Measurements from ENCODE around the gene KRT84.
A peak's percentile ranks its signal among the peaks of the same experiment; 100 is the strongest.

The KRT84 gene

GRCh38 chr12:52383331-52383730 is 2.1 kb downstream of the KRT84 start:
- DNase-seq, result no peak

- no peak for DNase-seq
Observed at GRCh38 chr12:52382854-52383253, 2.6 kb downstream of the KRT84 start.

GRCh38 chr12:52381206-52381605 is 4.2 kb downstream of the KRT84 start:
- no peak for DNase-seq

- DNase-seq, result no peak
Observed at GRCh38 chr12:52380271-52380694, 5.2 kb downstream of the KRT84 start.

GRCh38 chr12:52379536-52379935 is 5.9 kb downstream of the KRT84 start:
- DNase-seq, result no peak

- DNase-seq, result no peak
Observed at GRCh38 chr12:52378091-52378490, 7.4 kb downstream of the KRT84 start.

GRCh38 chr12:52377266-52377665 is 8.2 kb downstream of the KRT84 start:
- no peak for DNase-seq

- peak; percentile 39 for DNase-seq
Observed at GRCh38 chr12:52372216-52373154, 13.0 kb downstream of the KRT84 start.

- no peak for DNase-seq
Observed at GRCh38 chr12:52371716-52372115, 13.7 kb downstream of the KRT84 start.

GRCh38 chr12:52370926-52371608 is 14.4 kb downstream of the KRT84 start:
- no peak for DNase-seq

GRCh38 chr12:52369809-52370208 is 15.6 kb downstream of the KRT84 start:
- DNase-seq, result no peak

- DNase-seq, result no peak
Observed at GRCh38 chr12:52369211-52369610, 16.2 kb downstream of the KRT84 start.

GRCh38 chr12:52368508-52368907 is 16.9 kb downstream of the KRT84 start:
- no peak for DNase-seq

GRCh38 chr12:52367876-52368275 is 17.6 kb downstream of the KRT84 start:
- DNase-seq, result no peak

GRCh38 chr12:52366738-52367485 is 18.5 kb downstream of the KRT84 start, which contains the start of gene KRT85:
Gene KRT85, minus strand, starts transcription at chr12:52367481. Its CDS starts 76 bp downstream, at chr12:52367405.
- DNase-seq, result no peak

- DNase-seq, result no peak
Observed at GRCh38 chr12:52364901-52365489, 20.5 kb downstream of the KRT84 start.

- no peak for DNase-seq
Observed at GRCh38 chr12:52364061-52364460, 21.4 kb downstream of the KRT84 start.

- no peak for DNase-seq
Observed at GRCh38 chr12:52363111-52363679, 22.3 kb downstream of the KRT84 start.

GRCh38 chr12:52362118-52362726 is 23.2 kb downstream of the KRT84 start:
- no peak for DNase-seq

GRCh38 chr12:52361553-52361952 is 23.9 kb downstream of the KRT84 start:
- DNase-seq, result no peak

GRCh38 chr12:52360663-52361271 is 24.7 kb downstream of the KRT84 start:
- DNase-seq, result no peak

Data from NCI-H187 treated with DMSO at 0.1 percent for 48 hours (cell line).